Stimulated activated CD8-positive, alpha-beta memory T cell treated with anti-CD3 and anti-CD28 coated beads, Interleukin-15, amount 100 ng/mL, for 24 hours (primary cell): ENCODE measurements around the gene MPZL1.

Experiments
- DNase-seq: peaks from one replicate; pipeline ENCODE4 v3.0.0-alpha.2; 2020; ENCODE audit warnings: low read depth

The MPZL1 gene

DNA sequence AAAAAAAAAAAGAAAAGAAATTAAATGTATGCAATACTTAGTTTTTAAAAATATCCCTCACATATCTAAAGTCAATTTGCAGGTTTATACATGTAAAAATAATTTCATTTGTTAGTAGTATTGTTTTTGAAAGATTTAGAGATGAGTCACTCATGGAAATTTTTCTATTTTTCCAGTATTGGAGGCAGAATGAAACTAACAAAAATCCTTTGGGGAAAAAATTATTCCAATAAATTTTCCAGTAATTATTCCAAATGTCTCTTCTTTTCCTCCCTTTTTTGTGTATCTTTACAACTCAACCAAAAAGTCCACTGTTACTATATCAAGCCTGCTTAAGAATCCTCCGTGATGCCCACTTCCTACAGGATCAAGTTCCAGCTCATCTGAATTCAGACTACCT is 29.9 kb downstream of the MPZL1 start:
- no peak for DNase-seq

DNA sequence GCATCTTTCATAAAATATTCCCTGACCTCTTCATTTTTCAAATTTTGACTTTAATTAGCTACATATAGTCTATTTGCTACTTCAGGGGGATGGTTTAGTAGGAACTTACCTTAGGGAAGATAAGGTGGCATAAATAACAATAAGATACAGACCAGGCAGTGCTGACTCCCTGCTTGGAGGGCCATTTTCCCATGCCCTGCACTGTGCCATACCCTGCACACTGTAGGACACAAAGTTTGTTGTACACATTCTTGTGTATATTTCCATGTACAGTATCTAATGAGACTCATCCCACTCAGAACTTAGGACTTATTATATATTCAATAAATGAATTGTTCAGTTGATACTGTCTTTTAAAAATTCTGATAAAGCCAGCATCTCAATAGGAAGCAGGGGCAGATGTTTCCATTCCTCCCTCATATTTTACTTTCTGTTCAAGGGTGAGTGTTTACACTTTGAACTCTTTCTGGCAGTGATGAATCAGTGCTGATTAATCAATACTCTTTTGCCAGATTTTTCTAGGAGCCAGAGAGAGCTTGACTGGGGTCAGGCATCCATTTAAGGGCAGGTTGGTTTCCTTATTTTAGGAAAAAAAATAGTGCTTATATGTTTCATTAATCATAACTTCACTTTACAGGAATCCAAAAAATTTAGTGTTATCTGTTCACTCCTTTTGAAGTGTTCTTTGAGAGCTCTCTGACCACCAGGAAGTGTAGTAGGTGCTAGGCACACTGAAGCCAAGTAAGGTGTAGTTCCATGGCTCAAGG is 30.6 kb downstream of the MPZL1 start:
- DNase-seq, result no peak

DNA sequence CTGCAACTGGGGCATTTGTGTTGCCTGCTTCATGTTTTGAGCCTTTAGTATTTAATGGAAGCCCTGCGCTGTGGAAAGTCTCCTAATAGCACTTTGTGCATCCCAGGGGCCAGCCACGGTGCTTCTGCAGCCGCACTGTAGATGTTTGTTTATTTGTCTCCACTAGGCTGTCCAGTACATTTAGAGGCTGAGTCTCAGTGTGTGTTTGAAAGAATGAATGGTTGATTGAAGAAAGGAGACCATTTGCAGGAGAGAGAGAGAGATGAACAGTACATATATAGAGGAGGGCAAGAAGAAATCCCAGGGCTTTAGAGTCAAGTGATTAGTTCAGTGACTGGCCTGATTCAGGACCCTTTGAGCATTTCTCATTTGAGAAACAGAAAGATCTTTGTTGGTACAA is 33.9 kb downstream of the MPZL1 start:
- DNase-seq, result no peak

- DNase-seq, result no peak
These were observed 35.1 kb downstream of the MPZL1 start for GRCh38 chr1:167756730-167757405.

- DNase-seq, result no peak
These were observed 35.9 kb downstream of the MPZL1 start for GRCh38 chr1:167757433-167758309.

DNA sequence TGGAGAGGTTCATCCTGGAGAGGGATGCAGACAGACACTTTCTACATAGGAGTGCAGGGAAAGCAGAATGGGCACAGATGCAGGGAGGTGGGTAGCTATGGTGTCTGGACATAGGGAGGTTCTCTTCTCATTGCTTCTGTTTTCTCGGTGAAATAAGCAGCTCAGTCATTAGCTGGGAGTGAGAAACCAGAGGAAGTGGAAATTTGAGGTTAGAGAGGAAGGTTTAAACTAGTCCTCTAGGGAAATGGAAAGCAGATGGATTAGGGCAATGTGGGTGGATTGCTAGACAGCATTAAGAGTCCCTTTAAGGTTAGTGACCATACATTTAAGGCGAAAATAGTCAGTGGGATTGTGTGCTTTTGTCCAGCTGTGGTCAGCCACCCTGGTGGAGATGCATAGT is 39.6 kb downstream of the MPZL1 start:
- DNase-seq, result no peak

GRCh38 chr1:167762061-167762746 is 40.4 kb downstream of the MPZL1 start:
- no peak for DNase-seq

DNA sequence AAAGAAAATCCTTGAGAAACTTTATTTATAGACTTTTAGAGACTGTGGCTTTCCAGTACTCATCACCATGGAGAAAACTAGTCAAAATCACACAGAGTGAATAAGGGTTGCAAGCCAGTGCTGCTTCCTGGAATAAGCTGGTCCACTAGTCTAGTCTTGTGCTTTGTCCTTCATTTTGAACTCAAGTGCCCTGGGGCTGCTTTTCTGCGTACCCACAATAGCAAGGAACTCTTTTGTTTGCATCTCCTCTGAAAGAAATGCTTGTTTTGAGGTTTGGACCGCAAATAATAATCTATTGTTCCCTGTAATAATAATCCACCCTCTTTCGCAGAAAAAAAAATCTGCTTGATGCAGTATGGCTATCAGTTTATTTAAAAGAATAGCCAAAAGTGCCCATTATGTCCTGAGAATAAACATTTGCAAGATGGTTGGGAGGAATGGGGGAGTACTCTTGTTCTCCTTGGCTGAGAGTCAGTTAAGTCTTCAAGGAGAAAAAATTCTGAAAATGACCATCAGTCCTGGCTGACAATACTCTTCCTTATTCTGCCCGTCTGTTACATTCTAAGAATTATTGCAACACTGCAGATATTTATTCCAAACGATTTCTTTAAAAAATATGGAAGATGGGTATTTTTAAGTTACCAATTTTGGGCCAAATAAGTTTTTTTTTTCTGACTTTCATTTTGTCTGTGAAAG is 41.9 kb downstream of the MPZL1 start:
- DNase-seq, result no peak

DNA sequence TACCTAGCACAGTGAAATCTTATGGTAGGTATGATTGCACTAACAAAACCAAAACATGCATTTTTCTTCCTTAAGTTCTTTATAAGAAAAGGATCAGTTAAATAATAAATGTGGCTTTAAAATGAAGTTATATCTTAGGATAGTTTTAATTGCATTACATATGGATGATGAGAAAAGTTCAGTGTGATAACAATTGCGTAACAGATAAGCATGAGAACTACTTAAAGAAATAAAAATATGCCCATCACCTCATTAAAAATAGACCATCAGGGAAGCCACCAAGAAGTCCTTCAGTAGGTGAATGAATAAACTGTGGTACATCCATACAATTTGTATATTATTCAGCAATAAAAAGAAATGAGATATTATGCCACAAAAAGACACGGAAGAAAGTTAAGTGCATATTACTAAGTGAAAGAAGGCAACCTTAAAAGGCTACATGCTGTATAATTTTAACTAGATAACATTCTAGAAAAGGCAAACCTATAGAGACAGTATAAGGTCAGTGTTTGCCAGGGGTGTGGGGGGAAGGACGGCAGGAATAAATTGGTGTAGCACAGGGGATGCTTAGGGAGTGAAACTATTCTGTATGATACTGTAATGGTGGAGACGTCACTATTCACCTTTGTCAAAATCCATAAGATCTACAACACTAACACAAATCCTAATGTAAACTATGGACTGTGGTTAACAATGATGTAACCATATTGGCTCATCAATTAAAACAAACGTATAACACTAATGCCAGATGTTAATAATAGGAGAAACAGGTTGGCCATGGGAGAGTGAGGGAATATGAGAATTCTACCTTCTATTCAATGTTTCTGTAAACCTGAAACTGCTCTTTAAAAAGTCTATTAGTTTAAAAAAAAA is 42.9 kb downstream of the MPZL1 start:
- no peak for DNase-seq

DNA sequence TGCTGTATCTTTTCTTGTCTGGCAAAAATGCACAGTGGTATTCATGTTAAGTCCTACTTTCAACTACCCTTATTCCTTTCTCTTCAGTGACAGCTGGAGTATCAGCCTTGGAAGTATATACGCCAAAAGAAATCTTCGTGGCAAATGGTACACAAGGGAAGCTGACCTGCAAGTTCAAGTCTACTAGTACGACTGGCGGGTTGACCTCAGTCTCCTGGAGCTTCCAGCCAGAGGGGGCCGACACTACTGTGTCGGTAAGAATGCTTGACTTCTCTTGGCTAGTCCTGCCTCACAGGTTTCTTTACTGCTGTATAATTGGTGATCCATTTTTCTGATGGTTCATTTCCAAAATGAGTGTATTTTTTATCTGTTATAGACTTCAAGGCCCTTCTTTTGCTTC is 43.7 kb downstream of the MPZL1 start:
- DNase-seq, result no peak

GRCh38 chr1:167766538-167766937 is 44.8 kb downstream of the MPZL1 start:
- no peak for DNase-seq

DNA sequence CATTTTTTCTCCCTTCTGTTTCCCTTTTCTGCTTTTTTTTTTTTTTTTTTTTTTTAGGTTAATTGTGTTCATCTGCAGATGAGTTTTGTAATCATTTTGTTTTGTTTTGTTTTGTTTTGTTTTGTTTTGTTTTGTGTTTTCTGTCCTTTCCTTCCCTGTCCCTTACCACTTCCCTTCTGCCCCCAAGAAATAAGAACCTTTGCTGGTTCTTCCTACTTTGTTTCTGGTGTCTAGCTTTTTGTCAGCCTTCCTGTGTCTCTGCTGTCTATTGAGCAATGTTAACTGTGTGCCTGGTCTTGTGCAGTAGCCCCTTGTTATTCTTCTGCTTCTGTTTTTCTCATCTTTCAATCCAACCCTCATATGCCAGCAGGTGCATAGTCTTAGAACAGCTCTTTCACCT is 46.0 kb downstream of the MPZL1 start:
- no peak for DNase-seq

DNA sequence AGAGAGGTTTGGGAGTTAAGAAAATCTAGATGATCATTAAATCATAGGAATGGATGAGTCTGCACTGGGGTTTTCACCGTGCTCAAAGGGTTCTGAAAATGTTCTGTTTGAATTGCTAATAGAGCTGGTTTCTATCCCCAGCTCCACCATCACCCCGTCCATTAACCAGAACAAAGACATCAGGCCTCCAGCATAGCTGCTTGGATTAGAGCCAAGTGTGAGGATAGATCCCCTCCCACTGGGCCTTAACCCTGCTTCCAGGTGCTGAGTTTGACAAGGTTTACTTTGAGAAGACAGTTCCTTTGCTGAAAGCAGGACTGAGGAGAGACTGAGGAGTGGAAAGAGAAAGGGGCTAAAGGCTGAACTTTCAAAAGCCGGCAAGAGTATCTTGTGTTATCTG is 48.3 kb downstream of the MPZL1 start:
- no peak for DNase-seq

DNA sequence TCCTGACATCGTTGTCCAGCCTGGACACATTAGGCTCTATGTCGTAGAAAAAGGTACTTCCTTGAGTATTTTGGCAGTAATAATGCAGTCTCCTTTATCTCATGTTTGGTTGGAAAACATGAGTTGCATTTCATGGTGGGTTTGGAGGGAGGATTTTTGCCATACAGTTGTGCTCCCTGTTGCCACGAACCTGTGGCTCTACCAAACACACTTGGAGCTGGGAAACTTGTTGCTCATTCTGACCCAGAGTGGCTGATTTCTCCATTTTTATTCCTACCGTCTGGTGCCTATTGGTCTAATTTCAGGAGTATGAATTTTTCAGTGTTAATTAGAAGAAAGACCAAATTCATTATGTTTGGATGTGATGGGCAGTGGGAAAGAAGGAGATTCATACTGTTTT is 50.7 kb downstream of the MPZL1 start:
- no peak for DNase-seq

GRCh38 chr1:167773516-167773915 is 51.7 kb downstream of the MPZL1 start:
- DNase-seq, result no peak

DNA sequence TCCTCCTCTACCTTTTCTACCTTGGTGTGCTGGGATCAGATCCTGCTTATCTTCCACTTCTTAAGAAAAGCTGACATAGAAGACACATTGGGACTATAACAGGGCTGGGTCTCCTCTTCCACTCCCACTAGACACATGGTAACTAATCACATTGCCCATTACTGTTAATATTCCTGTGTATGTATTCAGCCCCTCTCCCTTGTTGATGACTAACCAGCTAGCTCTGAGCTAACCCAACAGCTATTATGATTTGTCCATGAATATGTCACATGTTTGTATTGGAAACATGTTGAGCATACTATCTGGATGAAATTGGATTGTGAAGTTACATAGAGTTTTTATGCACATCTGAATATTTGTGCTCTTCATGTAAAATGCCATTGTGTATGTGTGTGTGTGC is 52.9 kb downstream of the MPZL1 start:
- no peak for DNase-seq

DNA sequence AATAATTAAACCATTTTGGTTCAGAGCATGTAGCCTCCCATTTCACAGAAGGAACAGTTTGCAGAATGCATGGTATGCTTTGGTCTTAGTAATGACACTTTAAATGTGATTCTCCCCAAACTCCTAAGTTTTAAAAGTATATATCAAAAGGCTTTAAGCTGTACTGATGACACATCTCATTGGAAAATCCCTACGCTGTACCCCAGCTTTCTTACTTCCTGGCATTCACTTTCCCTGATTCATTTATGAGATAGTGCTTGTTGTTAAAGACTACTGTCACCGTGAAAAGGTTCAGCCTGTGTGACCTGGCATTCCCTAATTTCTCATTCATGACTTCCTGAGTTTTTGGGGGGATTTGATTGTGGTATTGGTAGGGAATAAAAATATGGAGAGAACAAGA is 53.4 kb downstream of the MPZL1 start:
- no peak for DNase-seq

DNA sequence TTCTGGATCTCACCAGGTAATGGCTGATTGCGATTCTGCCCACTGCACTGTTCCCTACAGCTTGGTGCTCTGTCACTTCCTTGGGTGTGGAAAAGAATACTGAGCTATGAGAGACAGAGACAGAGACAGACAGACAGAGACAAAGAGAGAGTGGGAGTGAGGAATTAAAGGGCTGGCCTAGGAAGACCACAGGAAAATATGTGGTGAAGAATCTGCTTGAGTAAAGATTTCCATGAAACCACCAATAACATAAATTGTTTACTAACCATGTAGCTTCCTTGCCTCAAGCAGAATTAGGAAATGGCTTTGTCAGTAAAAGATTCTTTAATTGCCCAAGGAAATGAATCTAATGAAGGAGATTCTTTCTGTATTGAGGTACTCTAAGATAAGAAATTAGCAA is 54.4 kb downstream of the MPZL1 start:
- DNase-seq, result no peak

DNA sequence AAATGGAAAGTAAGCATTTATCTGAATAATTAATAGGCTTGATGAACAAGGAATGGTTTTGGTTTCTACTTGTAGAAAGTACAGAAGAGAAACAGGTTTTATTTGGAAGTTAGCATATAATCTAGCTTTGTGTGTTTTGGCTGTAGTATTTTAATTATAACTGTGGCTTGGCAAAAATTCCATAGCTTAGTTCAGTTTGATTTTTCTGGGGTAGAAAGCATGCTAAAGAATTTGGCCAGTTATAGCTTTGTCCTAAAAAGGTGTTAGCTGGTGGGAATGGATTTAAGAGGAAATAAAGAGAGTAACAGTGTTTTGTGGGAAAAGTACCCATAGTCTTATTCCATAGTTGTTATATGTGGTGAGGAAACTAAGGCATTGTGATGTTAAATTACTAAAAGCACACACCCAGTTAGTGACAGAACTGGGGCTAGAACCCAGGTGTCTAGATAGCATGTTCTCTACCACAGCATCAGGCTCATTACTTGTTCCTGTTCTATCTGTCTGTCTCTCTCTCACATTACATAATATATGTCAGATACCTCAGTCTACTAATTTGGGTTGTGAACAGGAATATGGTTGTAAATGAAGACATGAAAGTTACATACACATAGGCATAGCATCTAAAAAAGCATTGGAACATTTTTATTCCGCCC is 55.0 kb downstream of the MPZL1 start:
- DNase-seq, result no peak

DNA sequence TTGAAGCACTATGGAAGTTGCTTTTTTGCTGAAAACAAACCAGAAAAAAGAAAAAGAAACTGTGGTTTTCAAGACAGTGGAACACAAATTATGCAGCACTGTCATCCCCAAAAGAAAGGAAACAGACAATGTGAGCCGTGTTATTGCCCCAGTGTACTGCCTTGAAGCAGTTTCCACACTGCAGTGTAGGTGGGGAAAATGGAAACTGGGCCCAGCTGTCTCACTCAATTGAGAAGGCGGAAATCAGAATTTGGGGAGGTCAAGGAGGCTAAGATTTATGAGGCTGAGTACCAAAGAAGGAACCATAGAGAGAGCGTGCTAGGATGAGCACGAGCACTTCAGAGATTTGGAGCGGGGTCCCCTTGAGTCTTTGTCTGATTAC is 55.5 kb downstream of the MPZL1 start:
- DNase-seq, result no peak
